IMR-90 (cell line): ENCODE results near the gene RAB15. TPM values are rescaled to one million over a fixed set of nuclear protein-coding genes. Genes with fewer than 3 reads are reported as not detected.
A peak's percentile ranks its signal among the peaks of the same experiment; 100 is the strongest.

Experiments
- ATAC-seq: fragments of 200-7000 bp; cut with Tn5 transposase; 2 replicates; pipeline ENCODE4 v1.9.1; 2020; ENCODE audit warnings: low read depth, mild to moderate bottlenecking, moderate library complexity
- BruUV-seq: library from RNA; stranded (reverse); fragments of 400-500 nt; replicated peaks from 2 replicates; lab custom pipeline; 2021; lab: Mats Ljungman, UMichigan
- CTCF ChIA-PET: fragments of 300-600 bp; formaldehyde crosslinking; extraction: SDS; loops from one replicate; lab custom pipeline; 2021; ENCODE audit warnings: antibody characterized with exemption; lab: Yijun Ruan, JAX
- POLR2A ChIA-PET: fragments of 300-600 bp; sonication (Branson Sonifier 250); formaldehyde crosslinking; loops from one replicate; lab custom pipeline; 2022; ENCODE audit warnings: antibody characterized with exemption; ENCODE audit not compliant: unreplicated experiment; lab: Charles Lee
- DNase-seq: peaks from one replicate; pipeline ENCODE4 v3.0.0; 2013
- H2AFZ ChIP-seq: replicated peaks from 2 replicates; pipeline ENCODE3; 2013; ENCODE audit warnings: low read length, mild to moderate bottlenecking; ENCODE audit not compliant: poor library complexity
- H2AK5ac ChIP-seq: 2 replicates; pipeline ENCODE4 v1.6.1; 2013; ENCODE audit warnings: low read depth, low read length, inconsistent platforms
- H2AK9ac ChIP-seq: replicated peaks from 2 replicates; pipeline ENCODE3; 2013; ENCODE audit warnings: mild to moderate bottlenecking, low read depth, low read length, moderate library complexity; ENCODE audit not compliant: poor library complexity
- H2BK120ac ChIP-seq: 2 replicates; pipeline ENCODE4 v1.6.1; 2013; ENCODE audit warnings: low read depth, low read length, inconsistent platforms
- H2BK15ac ChIP-seq: 3 replicates; pipeline ENCODE4 v1.6.1; 2013; ENCODE audit warnings: low read depth, low read length, inconsistent platforms
- H2BK20ac ChIP-seq: 2 replicates; pipeline ENCODE4 v1.6.1; 2013; ENCODE audit warnings: low read depth, mild to moderate bottlenecking, inconsistent platforms, low read length, moderate library complexity
- H2BK5ac ChIP-seq: 2 replicates; pipeline ENCODE4 v1.6.1; 2013; ENCODE audit warnings: mild to moderate bottlenecking, low read depth, low read length, inconsistent platforms; ENCODE audit not compliant: poor library complexity, severe bottlenecking
- H3K14ac ChIP-seq: replicated peaks from 2 replicates; pipeline ENCODE4 v1.6.1; 2013; ENCODE audit warnings: low read depth, low read length, inconsistent platforms
- H3K18ac ChIP-seq: 2 replicates; pipeline ENCODE4 v1.6.1; 2013; ENCODE audit warnings: low read depth, low read length, control low read depth
- H3K23ac ChIP-seq: 2 replicates; pipeline ENCODE4 v1.6.1; 2013; ENCODE audit warnings: low read depth, low read length, inconsistent platforms
- H3K27ac ChIP-seq: 2 replicates; pipeline ENCODE4 v1.5.1; 2013; ENCODE audit warnings: mild to moderate bottlenecking, control low read depth, low read length; ENCODE audit not compliant: insufficient read depth
- H3K27me3 ChIP-seq: 2 replicates; pipeline ENCODE4 v1.6.1; 2013; ENCODE audit warnings: low read length; ENCODE audit not compliant: control insufficient read depth, insufficient read depth
- H3K36me3 ChIP-seq: 2 replicates; pipeline ENCODE4 v1.6.1; 2013; ENCODE audit warnings: low read length, mixed read lengths; ENCODE audit not compliant: control insufficient read depth, insufficient read depth
- H3K4ac ChIP-seq: 2 replicates; pipeline ENCODE4 v1.6.1; 2013; ENCODE audit warnings: low read depth, low read length, inconsistent platforms
- H3K4me1 ChIP-seq: 2 replicates; pipeline ENCODE4 v1.6.1; 2013; ENCODE audit warnings: low read length, mixed read lengths; ENCODE audit not compliant: control insufficient read depth, insufficient read depth
- H3K4me2 ChIP-seq: 2 replicates; pipeline ENCODE4 v1.6.1; 2013; ENCODE audit warnings: low read depth, mild to moderate bottlenecking, control low read depth, low read length, moderate library complexity
- H3K4me3 ChIP-seq: 2 replicates; pipeline ENCODE4 v1.5.1; 2013; ENCODE audit warnings: low read depth, mild to moderate bottlenecking, control low read depth, low read length, moderate library complexity; ENCODE audit not compliant: insufficient read depth
- H3K56ac ChIP-seq: 2 replicates; pipeline ENCODE4 v1.6.1; 2013; ENCODE audit warnings: low read length, inconsistent platforms; ENCODE audit not compliant: insufficient read depth; ENCODE audit errors: extremely low read depth
- H3K79me1 ChIP-seq, 2 experiments: 2 replicates each; pipeline ENCODE4 v1.6.1; 2013; ENCODE audit warnings: low read length in 2 of 2, inconsistent platforms in 1 of 2, low read depth in 1 of 2
- H3K9ac ChIP-seq: 2 replicates; pipeline ENCODE4 v1.6.1; 2013; ENCODE audit warnings: low read depth, low read length, control low read depth
- H3K9me1 ChIP-seq: 2 replicates; pipeline ENCODE4 v1.6.1; 2013; ENCODE audit warnings: low read length, inconsistent platforms; ENCODE audit not compliant: insufficient read depth
- H3K9me3 ChIP-seq: 2 replicates; pipeline ENCODE4 v1.6.1; 2013; ENCODE audit warnings: low read length; ENCODE audit not compliant: control insufficient read depth, insufficient read depth
- H4K20me1 ChIP-seq: 2 replicates; pipeline ENCODE4 v1.6.1; 2013; ENCODE audit warnings: low read length, inconsistent platforms; ENCODE audit not compliant: insufficient read depth
- H4K5ac ChIP-seq: 2 replicates; pipeline ENCODE4 v1.6.1; 2013; ENCODE audit warnings: mild to moderate bottlenecking, low read depth, low read length, control low read depth
- H4K8ac ChIP-seq, 2 experiments: 2 replicates each; pipeline ENCODE4 v1.6.1; 2013; ENCODE audit warnings: low read depth in 2 of 2, low read length in 2 of 2, control low read depth in 1 of 2, inconsistent platforms in 1 of 2
- H4K91ac ChIP-seq: 2 replicates; pipeline ENCODE4 v1.6.1; 2013; ENCODE audit warnings: low read depth, low read length, inconsistent platforms; ENCODE audit not compliant: insufficient read depth
- BHLHE40 ChIP-seq: fragments of 150-350 bp; IDR thresholded peaks from 2 replicates; pipeline ENCODE4 v1.6.1; 2016; ENCODE audit warnings: mild to moderate bottlenecking, low read depth, low read length
- CEBPB ChIP-seq: IDR thresholded peaks from 2 replicates; pipeline ENCODE4 v1.6.1; 2012; ENCODE audit warnings: low read depth, low read length, improper control_type of control experiment
- CHD1 ChIP-seq: IDR thresholded peaks from 2 replicates; pipeline ENCODE4 v1.6.1; 2012; ENCODE audit warnings: low read depth, low read length, improper control_type of control experiment
- ELK1 ChIP-seq: fragments of 150-350 bp; IDR thresholded peaks from 2 replicates; pipeline ENCODE4 v1.6.1; 2016; ENCODE audit warnings: low read depth, mild to moderate bottlenecking, low read length, moderate library complexity, borderline replicate concordance
- FOS ChIP-seq: fragments of 150-350 bp; IDR thresholded peaks from 2 replicates; pipeline ENCODE4 v1.6.1; 2016; ENCODE audit warnings: low read depth, low read length
- MAFK ChIP-seq: IDR thresholded peaks from 2 replicates; pipeline ENCODE4 v1.6.1; 2012; ENCODE audit warnings: low read depth, low read length, improper control_type of control experiment
- MAZ ChIP-seq: IDR thresholded peaks from 2 replicates; pipeline ENCODE4 v1.6.1; 2012; ENCODE audit warnings: low read depth, mild to moderate bottlenecking, low read length, improper control_type of control experiment, moderate library complexity, borderline replicate concordance
- MXI1 ChIP-seq: IDR thresholded peaks from 2 replicates; pipeline ENCODE4 v1.6.1; 2012; ENCODE audit warnings: low read depth, mild to moderate bottlenecking, low read length, moderate library complexity, borderline replicate concordance
- NFE2L2 ChIP-seq: fragments of 150-350 bp; IDR thresholded peaks from 2 replicates; pipeline ENCODE4 v1.6.1; 2016; ENCODE audit warnings: low read depth, mild to moderate bottlenecking, low read length
- POLR2A ChIP-seq: IDR thresholded peaks from 2 replicates; pipeline ENCODE4 v1.6.1; 2012; ENCODE audit warnings: mild to moderate bottlenecking, low read depth, low read length
- RAD21 ChIP-seq: IDR thresholded peaks from 2 replicates; pipeline ENCODE4 v1.6.1; 2012; ENCODE audit warnings: low read length, improper control_type of control experiment
- RCOR1 ChIP-seq: IDR thresholded peaks from 2 replicates; pipeline ENCODE4 v1.6.1; 2012; ENCODE audit warnings: mild to moderate bottlenecking, low read length, improper control_type of control experiment; ENCODE audit not compliant: insufficient replicate concordance
- RFX5 ChIP-seq: IDR thresholded peaks from 2 replicates; pipeline ENCODE4 v1.8.0; 2012; ENCODE audit warnings: low read depth, mild to moderate bottlenecking, low read length, moderate library complexity
- WGBS, 2 experiments: methylation state at CpG; one replicate each; pipeline versions ENCODE4 v1.1.5 to v1.1.7; 2013; ENCODE audit warnings: missing lambda C conversion rate in 2 of 2; ENCODE audit not compliant: insufficient read length in 1 of 2; ENCODE audit errors: extremely low coverage in 2 of 2; 5-methylcytosine and 5-hydroxymethylcytosine counted together
- dilution Hi-C: fragments of 300-500 bp; cut with HindIII; formaldehyde crosslinking; loops from one replicate; pipeline ENCODE4 v1.14.3; 2018; ENCODE audit warnings: low sequenced_read_pairs; ENCODE audit not compliant: unreplicated experiment
- in situ Hi-C: fragments of 300-500 bp; cut with MboI; formaldehyde crosslinking; loops from 3 replicates; pipeline ENCODE4 v1.14.3; 2019; ENCODE audit warnings: low sequenced_read_pairs, inconsistent platforms, mixed read lengths
- intact Hi-C: fragments of 100-400 bp; cut with micrococcal nuclease; formaldehyde crosslinking; loops from 2 replicates; pipeline ENCODE4 v1.10.0; 2022
- polyA plus RNA-seq, 3 experiments: library from polyadenylated mRNA; depleted of rRNA; stranded (reverse); fragments of >200 nt; gene quantifications; 2 replicates each; pipeline ENCODE4 v1.2.3, GENCODE V29; 2012; ENCODE audit warnings: low replicate concordance in 1 of 3
- total RNA-seq: library from RNA; depleted of rRNA; stranded (reverse); fragments of >200 nt; gene quantifications from 2 replicates; pipeline ENCODE4 v1.2.3, GENCODE V29; 2012
- TF ChIP-seq, protein P1 (sequence below): conservative IDR thresholded peaks from 2 replicates; pipeline ENCODE4 v1.5.1; 2012; ENCODE audit warnings: mild to moderate bottlenecking, low read depth, low read length, improper control_type of control experiment
- TF ChIP-seq, protein P2 (sequence below): fragments of 150-350 bp; IDR thresholded peaks from 2 replicates; pipeline ENCODE4 v1.6.1; 2017; ENCODE audit warnings: mild to moderate bottlenecking, antibody characterized with exemption, low read length, low read depth

The RAB15 gene
- total and polyA plus RNA-seq, 2 of the 4 experiments (the other 2 are of a cell fraction), result 3.4 to 7.8 TPM

GRCh38 chr14:64997108-64997794, 25.1 kb upstream of the RAB15 start:
- POLR2A ChIA-PET, result no interaction called here
- dilution Hi-C loops (no loop called here), in situ Hi-C loops (no loop called here), intact Hi-C loops (no loop called here)
- no peak for DNase-seq
- H3K27me3 ChIP-seq, result no peaks in the 10 kb centered on the region
- peaks cover 13% of the 10 kb centered on the region for H3K4me1 ChIP-seq
- no peak overlapping the region for H3K56ac ChIP-seq
- no peak overlapping the region for H2BK5ac ChIP-seq
- peaks cover 9% of the 10 kb centered on the region for H3K9me1 ChIP-seq
- no peak overlapping the region for H3K4me2 ChIP-seq
- no peak overlapping the region for H2BK20ac ChIP-seq
- no peak overlapping the region for H2AK5ac ChIP-seq
- H3K18ac ChIP-seq, result no peak overlapping the region
- no peak for ATAC-seq
- H3K79me1 ChIP-seq, result peaks cover 8 to 46% of the 10 kb centered on the region in 2 experiments; a peak in 3 of 4 replicates
- peaks cover 3% of the 10 kb centered on the region; the same call in 1 of the 2 replicates for H4K20me1 ChIP-seq
- no peak overlapping the region for H3K4me3 ChIP-seq
- no peaks in the 10 kb centered on the region for H3K9me3 ChIP-seq
- no peak overlapping the region for H2BK15ac ChIP-seq
- 0 out of 2 replicates have a peak overlapping the region, but pooled peaks have one; percentile 19 for H4K91ac ChIP-seq
- H3K23ac ChIP-seq, result no peak overlapping the region
- no peak overlapping the region for H4K5ac ChIP-seq
- no peak overlapping the region for H2AK9ac ChIP-seq
- no peak overlapping the region for H2AFZ ChIP-seq
- no peak overlapping the region for H3K9ac ChIP-seq
- no peak overlapping the region for H3K14ac ChIP-seq
- H3K36me3 ChIP-seq, result no peaks in the 10 kb centered on the region
- 100% methylated on average over 2 of the region's 7 CpGs; no CpG with 5 or more reads in 1 of the 2 experiments for WGBS, 2 experiments
- no peak overlapping the region for H4K8ac ChIP-seq
- CTCF ChIA-PET, result interaction anchor here (1.0 kb wide), 1 partner anchor 23 kb away, joined by 4 read pairs; no protein-coding TSS in a partner anchor
- BruUV-seq, result no TSS peak
- no peak overlapping the region; the same call in 1 of the 2 replicates for H3K4ac ChIP-seq
- H3K27ac ChIP-seq, result no peak overlapping the region
- H2BK120ac ChIP-seq, result no peak overlapping the region
- TF ChIP-seq MXI1, result no peak
- no peak for TF ChIP-seq BHLHE40
- no peak for TF ChIP-seq CEBPB
- no peak for TF ChIP-seq FOS
- no peak for TF ChIP-seq RAD21
- no peak for TF ChIP-seq MAFK
- TF ChIP-seq MAZ, result no peak
- no peak for TF ChIP-seq RCOR1
- no peak for TF ChIP-seq NFE2L2
- TF ChIP-seq POLR2A, result no peak
- TF ChIP-seq, protein P1, sequence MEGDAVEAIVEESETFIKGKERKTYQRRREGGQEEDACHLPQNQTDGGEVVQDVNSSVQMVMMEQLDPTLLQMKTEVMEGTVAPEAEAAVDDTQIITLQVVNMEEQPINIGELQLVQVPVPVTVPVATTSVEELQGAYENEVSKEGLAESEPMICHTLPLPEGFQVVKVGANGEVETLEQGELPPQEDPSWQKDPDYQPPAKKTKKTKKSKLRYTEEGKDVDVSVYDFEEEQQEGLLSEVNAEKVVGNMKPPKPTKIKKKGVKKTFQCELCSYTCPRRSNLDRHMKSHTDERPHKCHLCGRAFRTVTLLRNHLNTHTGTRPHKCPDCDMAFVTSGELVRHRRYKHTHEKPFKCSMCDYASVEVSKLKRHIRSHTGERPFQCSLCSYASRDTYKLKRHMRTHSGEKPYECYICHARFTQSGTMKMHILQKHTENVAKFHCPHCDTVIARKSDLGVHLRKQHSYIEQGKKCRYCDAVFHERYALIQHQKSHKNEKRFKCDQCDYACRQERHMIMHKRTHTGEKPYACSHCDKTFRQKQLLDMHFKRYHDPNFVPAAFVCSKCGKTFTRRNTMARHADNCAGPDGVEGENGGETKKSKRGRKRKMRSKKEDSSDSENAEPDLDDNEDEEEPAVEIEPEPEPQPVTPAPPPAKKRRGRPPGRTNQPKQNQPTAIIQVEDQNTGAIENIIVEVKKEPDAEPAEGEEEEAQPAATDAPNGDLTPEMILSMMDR, result no peak
- TF ChIP-seq, protein P2, sequence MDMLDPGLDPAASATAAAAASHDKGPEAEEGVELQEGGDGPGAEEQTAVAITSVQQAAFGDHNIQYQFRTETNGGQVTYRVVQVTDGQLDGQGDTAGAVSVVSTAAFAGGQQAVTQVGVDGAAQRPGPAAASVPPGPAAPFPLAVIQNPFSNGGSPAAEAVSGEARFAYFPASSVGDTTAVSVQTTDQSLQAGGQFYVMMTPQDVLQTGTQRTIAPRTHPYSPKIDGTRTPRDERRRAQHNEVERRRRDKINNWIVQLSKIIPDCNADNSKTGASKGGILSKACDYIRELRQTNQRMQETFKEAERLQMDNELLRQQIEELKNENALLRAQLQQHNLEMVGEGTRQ, result no peak
- no peak for TF ChIP-seq CHD1
- no peak for TF ChIP-seq ELK1
- no peak for TF ChIP-seq RFX5
